K562 (cell line): ENCODE data around the gene PICK1. TPM values are rescaled to one million over a fixed set of nuclear protein-coding genes. Genes with fewer than 3 reads are reported as not detected.

Experiments used
- ATAC-seq: fragments of 200-7000 bp; cut with Tn5 transposase; 3 replicates; pipeline ENCODE4 v1.9.1; 2020; ENCODE audit warnings: moderate library complexity
- BruUV-seq: library from RNA; stranded (reverse); fragments of 400-500 nt; replicated peaks from 2 replicates; lab custom pipeline; 2021; lab: Mats Ljungman, UMichigan
- CTCF ChIA-PET: fragments of 300-600 bp; formaldehyde crosslinking; extraction: SDS; loops from one replicate; lab custom pipeline; 2021; ENCODE audit warnings: low intra/inter-chr PET ratio; lab: Yijun Ruan, JAX
- POLR2A ChIA-PET: fragments of 300-600, 350-650 bp; sonication (Branson Sonifier 250); formaldehyde crosslinking; extraction: SDS; loops from one replicate; lab custom pipeline; 2021; ENCODE audit warnings: antibody characterized with exemption, inconsistent platforms; lab: Yijun Ruan, JAX
- DNase-seq, 4 experiments: peaks; one replicate each; pipeline versions ENCODE4 v3.0.0 to v3.0.0-alpha.2; 2011 to 2018; ENCODE audit warnings: low spot score in 3 of 4, mixed read lengths in 3 of 4; ENCODE audit errors: extremely low read depth in 1 of 4
- FAIRE-seq: peaks from 2 replicates; lab custom pipeline; 2011; peaks lifted over from hg19 to GRCh38; lab: Jason Lieb, UNC
- H2AFZ ChIP-seq: 2 replicates; pipeline ENCODE4 v1.6.0; 2011; ENCODE audit warnings: low read depth, low read length, control low read depth, inconsistent platforms
- H3K27ac ChIP-seq: fragments of 200-600 bp; 3 replicates; pipeline ENCODE4 v1.8.0; 2011; ENCODE audit warnings: low read depth, mild to moderate bottlenecking, control low read depth, inconsistent platforms, low read length, moderate library complexity, mixed read lengths; ENCODE audit errors: extremely low read depth
- H3K27me3 ChIP-seq, 2 experiments: fragments of 300-600 bp in 1 of 2; 2 replicates in 1 of 2; 3 replicates in 1 of 2; pipeline versions ENCODE4 v1.6.0 to v1.8.0; 2011; ENCODE audit warnings: inconsistent platforms in 2 of 2, low read length in 2 of 2, mild to moderate bottlenecking in 1 of 2, mixed read lengths in 1 of 2, moderate library complexity in 1 of 2; ENCODE audit not compliant: control insufficient read depth in 2 of 2, insufficient read depth in 2 of 2
- H3K36me3 ChIP-seq: fragments of 300-600 bp; 3 replicates; pipeline ENCODE4 v1.8.0; 2011; ENCODE audit warnings: mild to moderate bottlenecking, low read length, inconsistent platforms; ENCODE audit not compliant: control insufficient read depth, insufficient read depth
- H3K4me1 ChIP-seq, 2 experiments: fragments of 200-600 bp in 1 of 2; replicated peaks in 1 of 2; 2 replicates in 1 of 2; 3 replicates in 1 of 2; pipeline versions ENCODE4 v1.5.1 to v1.8.0; 2011; ENCODE audit warnings: inconsistent platforms in 2 of 2, low read length in 2 of 2, mild to moderate bottlenecking in 1 of 2, mixed read lengths in 1 of 2, moderate library complexity in 1 of 2; ENCODE audit not compliant: control insufficient read depth in 2 of 2, insufficient read depth in 2 of 2
- H3K4me2 ChIP-seq: 2 replicates; pipeline ENCODE4 v1.6.1; 2011; ENCODE audit warnings: low read length, control low read depth, inconsistent platforms, mixed read lengths; ENCODE audit not compliant: insufficient read depth
- H3K4me3 ChIP-seq: fragments of 200-600 bp; sonication (generic), shearing (Covaris generic); 2 replicates; pipeline ENCODE4 v1.5.1; 2016; ENCODE audit warnings: control low read depth, inconsistent platforms
- H3K79me2 ChIP-seq: fragments of 200-600 bp; 3 replicates; pipeline ENCODE4 v1.8.0; 2011; ENCODE audit warnings: low read length, inconsistent platforms; ENCODE audit not compliant: control insufficient read depth, insufficient read depth
- H3K9ac ChIP-seq, 2 experiments: 2 replicates each; pipeline versions ENCODE4 v1.6.0 to v1.6.1; 2011; ENCODE audit warnings: low read depth in 2 of 2, low read length in 2 of 2, control low read depth in 1 of 2, inconsistent platforms in 1 of 2, mild to moderate bottlenecking in 1 of 2, mixed read lengths in 1 of 2; ENCODE audit not compliant: insufficient read depth in 1 of 2
- H3K9me1 ChIP-seq: one replicate; pipeline ENCODE4 v1.6.0; 2011; ENCODE audit warnings: inconsistent platforms, mild to moderate bottlenecking, low read length, moderate library complexity; ENCODE audit not compliant: control insufficient read depth, insufficient read depth
- H3K9me3 ChIP-seq: replicated peaks from 2 replicates; pipeline ENCODE4 v1.5.1; 2011; ENCODE audit warnings: low read depth, low read length, inconsistent platforms; ENCODE audit not compliant: control insufficient read depth, insufficient read depth
- H4K20me1 ChIP-seq: replicated peaks from 2 replicates; pipeline ENCODE4 v1.6.1; 2011; ENCODE audit warnings: low read length, inconsistent platforms, mixed read lengths; ENCODE audit not compliant: control insufficient read depth, insufficient read depth
- FOXJ3 ChIP-seq: sonication (generic); formaldehyde crosslinking; IDR thresholded peaks from 2 replicates; pipeline ENCODE4 v1.4.0; 2020; ENCODE audit warnings: mild to moderate bottlenecking, missing genetic modification reagents
- GABPB1 ChIP-seq: sonication (generic); formaldehyde crosslinking; IDR thresholded peaks from 2 replicates; pipeline ENCODE4 v1.8.0; 2022; ENCODE audit warnings: mild to moderate bottlenecking, missing genetic modification reagents
- KDM4B ChIP-seq, 2 experiments: fragments of 450-650 bp in 1 of 2; sonication (generic) in 1 of 2; IDR thresholded peaks; 2 replicates each; pipeline ENCODE4 v1.6.1; 2016 to 2017; ENCODE audit warnings: borderline replicate concordance in 2 of 2, antibody characterized with exemption in 1 of 2, low read depth in 1 of 2, mild to moderate bottlenecking in 1 of 2
- KLF10 ChIP-seq: fragments of 250-450 bp; sonication (Bioruptor Pico); IDR thresholded peaks from 2 replicates; pipeline ENCODE4 v1.6.1; 2021; ENCODE audit warnings: matching md5 sums
- KLF6 ChIP-seq: fragments of 250-450 bp; sonication (Bioruptor Pico); IDR thresholded peaks from 2 replicates; pipeline ENCODE4 v1.4.0; 2020; ENCODE audit warnings: mild to moderate bottlenecking, moderate library complexity, borderline replicate concordance
- NR4A1 ChIP-seq, 2 experiments: fragments of 250-450 bp in 1 of 2; fragments of 450-650 bp in 1 of 2; sonication (Bioruptor Pico) in 1 of 2; IDR thresholded peaks; 2 replicates each; pipeline versions ENCODE4 v1.4.0 to v1.6.1; 2016 to 2020; ENCODE audit warnings: mild to moderate bottlenecking in 2 of 2, missing compliant biosample characterization in 1 of 2, missing genetic modification characterization in 1 of 2, moderate library complexity in 1 of 2
- SRSF9 ChIP-seq: fragments of 200-400 bp; formaldehyde crosslinking; IDR thresholded peaks from 2 replicates; pipeline ENCODE4 v1.6.1; 2017; ENCODE audit warnings: low read depth, low read length, borderline replicate concordance
- ZNF253 ChIP-seq: fragments of 250-450 bp; sonication (Bioruptor Pico); conservative IDR thresholded peaks from 2 replicates; pipeline ENCODE4 v1.6.1; 2021; ENCODE audit warnings: mild to moderate bottlenecking
- ZNF589 ChIP-seq: fragments of 200-800 bp; sonication (Bioruptor generic); IDR thresholded peaks from 2 replicates; pipeline ENCODE4 v1.6.1; 2016; ENCODE audit warnings: low read depth, missing genetic modification characterization, missing compliant biosample characterization
- ZNF696 ChIP-seq: fragments of 250-450 bp; sonication (Bioruptor Pico); conservative IDR thresholded peaks from 2 replicates; pipeline ENCODE4 v1.4.0; 2020; ENCODE audit warnings: mild to moderate bottlenecking, moderate library complexity
- WGBS: fragments of 100-300 bp; shearing (Covaris generic); methylation state at CpG from one replicate; pipeline ENCODE4 v1.1.6; 2016; ENCODE audit warnings: low coverage, mixed read lengths; ENCODE audit not compliant: insufficient coverage; ENCODE audit errors: missing lambda C conversion rate; 5-methylcytosine and 5-hydroxymethylcytosine counted together
- in situ Hi-C: fragments of 300-500 bp; cut with MboI; formaldehyde crosslinking; loops from 4 replicates; pipeline ENCODE4 v1.15.0; 2018; ENCODE audit warnings: inconsistent platforms, mixed read lengths
- intact Hi-C: fragments of 100-400 bp; cut with micrococcal nuclease; formaldehyde crosslinking; loops from 2 replicates; pipeline ENCODE4 v1.14.2; 2022
- polyA plus RNA-seq, 8 experiments: library from polyadenylated mRNA; depleted of rRNA in 4 of 8; stranded (reverse) in 5 of 8; unstranded in 3 of 8; fragments of >200 nt; fragmentation: Nextera tagmentation in 2 of 8; fragmentation: Illumina TruSeq in 1 of 8; extraction: Ambion mirVana in 2 of 8; extraction: Trizol in 1 of 8; gene quantifications; 2 replicates each; pipeline versions ENCODE4 v1.2.1 to v1.2.3, GENCODE V29; 2011 to 2014; ENCODE audit warnings: inconsistent platforms in 1 of 8, missing spikeins in 1 of 8
- total RNA-seq, 7 experiments: library from RNA; depleted of rRNA in 6 of 7; stranded (reverse); fragments of >200 nt in 6 of 7; fragmentation: Illumina TruSeq in 2 of 7; extraction: Trizol in 2 of 7; gene quantifications; 2 replicates each; pipeline versions ENCODE4 v1.2.1 to v1.2.3, GENCODE V29; 2011 to 2021; ENCODE audit warnings: low replicate concordance in 1 of 7

Gene PICK1
- total and polyA plus RNA-seq, 9 of the 15 experiments (the other 6 are each of a cell fraction or from before 2014, with no cell fraction given): 0.06 to 11.0 (median 7.9) TPM; not detected in 1

- no peak overlapping the region for H3K27ac ChIP-seq
- ChIA-PET POLR2A (interaction anchor here (0.6 kb wide), 2 partner anchors 17 to 106 kb away, joined by 3 read pairs; no protein-coding TSS in a partner anchor), CTCF (no interaction called here)
- intact Hi-C loops (no loop called here), in situ Hi-C loops (no loop called here)
- no peaks in the 10 kb centered on the region for H3K79me2 ChIP-seq
- no peak overlapping the region for H3K4me3 ChIP-seq
- no peaks in the 10 kb centered on the region for H4K20me1 ChIP-seq
- H3K9me1 ChIP-seq: no peaks in the 10 kb centered on the region
- no peaks in the 10 kb centered on the region for H3K9me3 ChIP-seq
- DNase-seq (peak in 2 of 4 experiments; percentile 32 to 48), ATAC-seq (no peak; the same call in 2 of the 3 replicates), FAIRE-seq (no peak)
- no peak overlapping the region for H3K9ac ChIP-seq
- TF ChIP-seq FOXJ3 (CRISPR knock-in tag) (no peak), ZNF589 (CRISPR knock-in tag) (no peak), ZNF253 (no peak), KLF6 (CRISPR knock-in tag) (no peak), KLF10 (no peak), KDM4B (IDR thresholded peaks at IDR 0.05; ENCODE audit: borderline replicate concordance in 2 of 2, low read depth in 1 of 2) (no peak), NR4A1 (CRISPR knock-in tag; IDR thresholded peaks at IDR 0.05) (no peak), NR4A1 (tag; IDR thresholded peaks at IDR 0.05) (no peak), GABPB1 (CRISPR knock-in tag) (no peak), ZNF696 (no peak), SRSF9 (no peak)
- H3K27me3 ChIP-seq: peaks cover 2 to 37% of the 10 kb centered on the region in 2 experiments; a peak in 2 of 5 replicates
- no peaks in the 10 kb centered on the region for H3K36me3 ChIP-seq
- BruUV-seq: no TSS peak
- no peak overlapping the region for H3K4me2 ChIP-seq
- peaks cover 0 to 49% of the 10 kb centered on the region in 2 experiments; a peak in 2 of 5 replicates for H3K4me1 ChIP-seq
- H2AFZ ChIP-seq: no peak overlapping the region
- 22% methylated on average over 12 of the region's 25 CpGs for WGBS
Measured at GRCh38 chr22:38086001-38086845, 29.0 kb downstream of the PICK1 start.
